GM21381 (cell line): ENCODE data around the gene PDP2.

Experiments used
- ATAC-seq: cut with Tn5 transposase; IDR thresholded peaks from one replicate; pipeline ENCODE4 v1.9.1; 2021; ENCODE audit warnings: mild to moderate bottlenecking, moderate library complexity; ENCODE audit not compliant: unreplicated experiment

Gene PDP2

GRCh38 chr16:66918355-66918754 is 38.0 kb downstream of the PDP2 start:
- ATAC-seq = no peak

DNA sequence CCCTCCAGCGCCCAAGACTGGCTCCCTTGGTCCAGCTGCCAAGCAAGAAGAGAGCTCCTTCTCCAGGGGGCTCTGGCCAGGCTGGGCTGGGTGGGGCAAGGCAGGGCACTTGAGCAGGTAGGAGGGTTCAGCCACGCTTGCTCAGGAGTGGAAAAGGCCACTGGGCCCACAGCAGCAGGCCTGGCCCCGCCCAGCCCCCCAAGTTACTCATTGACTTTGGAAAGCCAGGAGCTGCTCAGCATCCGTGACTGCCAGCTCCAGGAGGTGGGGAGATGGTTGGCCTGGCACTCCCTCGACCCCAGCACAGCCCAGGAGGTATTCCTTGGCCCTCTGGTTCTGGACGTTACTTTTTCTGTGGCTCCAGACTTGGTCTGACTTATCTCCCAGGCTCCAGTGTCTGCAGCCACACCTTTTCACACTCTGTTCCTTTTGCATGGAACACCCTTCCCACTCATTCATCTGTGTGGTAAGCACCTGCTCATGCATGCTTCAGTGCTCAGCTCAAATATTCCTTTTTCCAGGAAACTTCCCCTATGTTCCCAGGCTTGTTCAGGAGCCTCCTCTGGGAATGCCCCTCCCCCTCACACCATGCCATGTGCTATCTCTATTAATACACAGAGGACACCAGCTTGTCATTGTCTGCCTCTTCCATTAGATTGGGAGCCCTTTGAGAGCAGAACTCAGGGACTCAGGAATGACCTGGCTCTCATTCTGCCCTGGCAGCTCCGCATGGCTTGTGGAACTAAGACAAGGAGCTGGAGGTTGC is 38.7 kb downstream of the PDP2 start, which contains the start of gene CDH16:
CDH16 (minus strand) TSS at position 83 of the 766 bp plus-strand sequence. CDS start 820 bp downstream, outside the sequence.
- ATAC-seq = no peak

- ATAC-seq = no peak
Measured at GRCh38 chr16:66919569-66920298, 39.4 kb downstream of the PDP2 start.

DNA sequence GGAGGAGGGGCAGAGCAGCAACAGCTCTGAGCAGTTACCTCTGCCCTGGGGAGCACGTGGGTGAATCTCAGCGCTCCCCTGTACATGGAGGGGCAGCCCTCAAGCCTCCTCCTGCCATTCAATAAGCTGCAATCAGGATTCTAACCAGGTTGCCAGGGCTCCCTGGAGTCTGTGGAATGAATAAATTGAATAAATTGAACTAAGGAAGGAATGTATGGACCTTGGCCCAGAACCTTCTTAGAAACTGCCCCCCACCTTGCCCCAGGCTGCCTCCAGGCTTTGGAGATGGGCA is 39.9 kb downstream of the PDP2 start:
- ATAC-seq = no peak

DNA sequence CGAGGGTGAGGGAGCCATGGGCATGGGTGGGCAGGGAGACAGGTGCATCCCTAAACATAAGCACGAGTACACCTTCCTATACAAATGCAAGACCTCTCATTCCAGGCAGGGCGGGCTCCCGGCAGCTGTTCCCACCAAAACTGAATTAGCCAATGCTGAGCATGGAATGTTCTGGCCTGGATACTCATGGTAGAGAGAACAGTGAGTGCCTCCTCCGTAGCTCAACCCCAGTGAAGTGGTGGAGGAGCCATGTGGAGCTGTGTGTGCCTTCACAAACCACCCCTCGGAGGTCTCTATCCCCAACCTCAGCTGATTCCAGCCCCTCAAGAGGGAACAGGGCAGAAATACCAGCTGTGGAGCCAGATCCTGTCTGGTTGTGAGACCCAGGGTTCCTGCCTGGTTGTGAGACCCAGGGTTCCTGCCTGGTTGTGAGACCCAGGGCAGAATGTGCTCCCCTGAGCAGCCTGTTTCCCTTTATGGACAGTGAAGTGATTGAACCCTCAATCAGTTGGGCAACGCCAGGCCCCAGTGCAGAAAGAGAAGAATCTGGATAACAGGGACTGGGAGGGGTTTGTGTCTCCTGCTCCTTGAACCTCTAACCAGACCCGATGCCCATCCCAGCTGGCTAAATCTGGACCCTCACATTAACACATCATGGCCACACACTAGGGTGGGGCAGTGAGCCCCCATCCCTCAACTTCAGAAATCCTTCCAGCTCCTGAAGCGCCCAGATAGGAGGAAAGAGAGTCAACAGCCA is 40.8 kb downstream of the PDP2 start:
- ATAC-seq = no peak

GRCh38 chr16:66921729-66922450 is 41.6 kb downstream of the PDP2 start:
- ATAC-seq = no peak

DNA sequence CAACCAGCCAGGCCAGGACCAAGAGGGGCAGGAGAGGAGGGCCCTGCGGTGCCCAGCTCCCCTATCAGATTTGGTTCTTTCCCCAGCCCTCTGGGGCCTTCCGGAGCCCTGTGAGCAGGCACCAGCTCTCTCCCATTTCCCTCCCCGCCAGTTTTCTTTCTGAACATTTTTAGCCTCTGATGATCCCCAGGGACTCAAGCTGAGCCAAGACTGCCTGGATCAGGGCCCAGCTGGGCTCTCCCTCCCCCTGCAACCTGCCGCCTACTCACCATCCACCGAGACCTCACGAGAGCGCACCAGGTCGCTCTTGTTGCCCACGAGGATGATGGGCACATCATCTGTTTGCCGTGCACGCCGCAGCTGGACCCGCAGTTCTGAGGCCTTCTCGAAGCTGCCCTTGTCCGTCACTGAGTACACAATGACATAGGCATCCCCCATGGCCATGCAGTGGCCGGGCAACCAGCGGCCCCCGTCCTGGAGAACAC is 43.0 kb downstream of the PDP2 start:
- ATAC-seq = no peak

DNA sequence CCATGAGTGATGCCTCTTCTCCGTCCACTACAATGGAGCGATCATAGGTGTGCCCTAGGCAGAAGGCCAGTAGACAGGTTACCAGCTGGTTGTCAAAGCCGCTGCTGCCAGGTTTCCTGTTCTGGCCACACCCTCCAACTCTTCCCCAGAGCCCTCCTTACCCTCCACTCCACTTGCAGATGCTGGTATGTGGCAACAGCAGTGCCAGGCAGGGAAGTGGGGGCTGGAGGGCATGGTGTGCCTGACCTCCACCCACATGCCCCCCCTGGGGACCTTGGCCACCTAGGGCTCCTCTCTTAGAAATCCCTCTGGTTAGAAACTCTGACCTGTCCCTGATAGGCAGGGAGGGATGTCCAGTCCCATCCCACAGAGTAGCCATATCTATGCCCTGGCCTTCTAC is 43.6 kb downstream of the PDP2 start:
- no peak for ATAC-seq

DNA sequence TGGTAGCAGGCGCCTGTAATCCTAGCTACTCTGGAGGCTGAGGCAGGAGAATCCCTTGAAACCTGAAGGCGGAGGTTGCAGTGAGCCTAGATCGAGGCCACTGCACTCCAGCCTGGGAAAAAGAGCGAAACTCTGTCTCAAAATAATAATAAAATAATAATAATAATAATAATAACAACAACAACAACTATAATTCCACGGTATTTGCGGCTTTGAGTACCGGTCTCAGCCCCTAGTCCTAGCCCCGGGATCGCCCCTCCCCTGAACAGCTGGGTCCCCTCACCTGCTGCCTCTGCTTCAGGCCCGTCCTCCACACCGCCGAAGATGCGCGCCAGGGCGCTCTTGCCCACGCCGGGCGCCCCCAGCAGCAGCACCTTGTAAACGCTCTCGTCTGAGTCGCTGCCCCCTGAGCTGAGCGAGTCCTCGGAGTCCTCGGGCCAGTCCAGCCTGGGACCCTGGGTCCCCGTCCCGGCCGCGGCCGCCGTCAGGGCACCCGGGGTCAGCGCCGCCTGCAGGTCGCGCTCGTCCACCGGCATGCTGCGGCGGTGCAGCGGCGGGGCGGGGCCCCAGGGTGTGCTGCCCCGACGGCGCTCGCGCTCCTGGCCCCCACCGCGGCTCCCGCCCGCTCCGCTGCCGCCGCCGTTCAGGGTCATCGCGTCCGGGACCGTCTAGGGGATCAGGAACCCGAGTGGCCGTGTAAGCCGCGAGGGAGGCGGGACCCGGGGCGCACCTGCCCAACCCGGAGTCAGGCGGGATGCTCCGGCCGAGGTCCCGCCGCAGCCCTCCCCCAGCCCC is 44.4 kb downstream of the PDP2 start:
- no peak for ATAC-seq

DNA sequence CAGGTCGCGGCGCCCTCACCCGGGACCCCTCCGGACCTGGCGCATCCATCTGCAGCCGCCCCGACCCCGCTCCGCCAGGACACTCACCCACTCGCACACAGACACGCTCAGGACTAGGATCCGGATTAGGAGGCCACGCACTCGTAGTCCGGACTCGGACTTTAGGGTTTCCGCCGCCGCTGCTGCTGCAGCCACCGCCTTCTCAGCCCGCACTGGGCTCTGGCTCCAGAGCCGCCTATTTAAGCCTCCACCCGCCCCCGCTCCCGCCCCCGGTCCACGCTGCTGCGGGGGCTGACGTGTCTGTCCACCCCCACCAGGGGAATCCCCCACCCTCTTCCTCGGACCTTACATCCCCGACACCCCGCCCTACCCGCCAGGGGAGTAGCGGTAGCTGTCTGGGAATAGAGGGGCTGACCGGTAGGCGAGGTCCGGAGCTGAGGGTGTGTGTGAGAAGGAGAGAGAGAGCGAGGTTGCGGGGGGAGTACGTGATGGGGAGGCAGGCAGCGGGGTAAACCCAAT is 45.1 kb downstream of the PDP2 start, which contains the start of gene RRAD:
RRAD (minus strand) TSS at position 214 of the 519 bp plus-strand sequence. CDS start 356 bp downstream, outside the sequence.
- no peak for ATAC-seq

DNA sequence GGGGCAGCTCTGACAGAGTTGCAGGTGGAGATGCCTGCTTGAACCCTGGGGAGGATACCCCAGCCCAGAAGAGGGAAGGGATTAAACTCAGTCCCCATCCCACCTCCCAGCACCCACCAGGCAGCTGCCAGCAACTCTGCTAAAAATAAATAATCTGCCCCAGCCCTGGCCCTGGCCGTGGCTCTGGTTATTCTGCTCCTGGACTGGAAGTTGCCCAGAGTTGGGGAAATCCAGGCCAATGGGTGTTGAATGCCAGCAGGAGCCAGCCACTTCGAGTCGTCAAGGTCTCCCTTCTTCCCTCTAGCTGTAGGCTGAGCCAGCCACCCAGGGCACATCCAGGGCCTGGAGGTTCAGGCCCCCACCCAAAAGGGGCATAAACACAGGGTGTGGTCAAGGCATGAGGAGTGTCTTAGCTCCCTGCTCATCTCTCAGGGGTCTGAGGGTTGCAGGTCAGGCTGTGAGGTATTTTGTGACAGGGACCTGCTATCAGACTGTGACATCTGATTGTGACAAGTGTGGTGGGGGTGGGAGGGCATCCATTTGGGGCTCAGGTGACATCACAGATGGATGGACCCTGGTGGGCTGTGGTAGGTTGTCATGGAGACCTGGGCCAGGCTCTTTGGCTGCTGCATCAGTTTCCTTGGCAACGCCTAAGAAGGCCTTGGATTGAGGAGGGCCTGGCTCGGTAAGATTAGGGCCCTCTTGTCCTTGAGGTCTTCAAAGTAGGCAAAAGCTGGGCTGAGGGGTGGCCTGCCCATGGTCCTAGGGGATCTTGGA is 46.0 kb downstream of the PDP2 start:
- no peak for ATAC-seq

DNA sequence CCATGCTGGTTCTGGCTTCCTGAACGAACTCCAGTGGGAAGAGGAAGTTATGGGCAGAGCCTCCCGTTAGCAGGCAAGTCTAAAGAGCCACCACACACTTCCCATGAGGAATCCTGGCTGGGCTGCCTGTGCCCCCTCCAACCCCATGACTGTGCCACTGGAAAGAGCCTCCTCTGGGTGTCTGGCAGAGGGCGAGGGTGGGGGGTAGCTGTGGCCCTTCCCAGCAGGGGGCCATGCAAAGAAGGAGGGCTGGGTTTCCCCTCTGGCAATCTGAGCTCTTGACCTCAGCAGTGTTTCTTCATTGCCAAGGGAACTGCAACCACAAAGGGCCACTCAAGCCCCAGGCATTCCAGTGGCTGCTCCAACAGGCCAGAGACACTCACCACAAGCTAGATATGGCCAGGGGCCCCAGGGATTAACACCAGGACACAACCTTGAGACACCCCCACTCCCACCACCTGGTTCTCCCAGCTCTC is 46.7 kb downstream of the PDP2 start:
- ATAC-seq = no peak

- ATAC-seq = no peak
Measured at GRCh38 chr16:66927918-66928649, 47.8 kb downstream of the PDP2 start.

GRCh38 chr16:66928702-66929388 is 48.5 kb downstream of the PDP2 start:
- ATAC-seq = no peak

DNA sequence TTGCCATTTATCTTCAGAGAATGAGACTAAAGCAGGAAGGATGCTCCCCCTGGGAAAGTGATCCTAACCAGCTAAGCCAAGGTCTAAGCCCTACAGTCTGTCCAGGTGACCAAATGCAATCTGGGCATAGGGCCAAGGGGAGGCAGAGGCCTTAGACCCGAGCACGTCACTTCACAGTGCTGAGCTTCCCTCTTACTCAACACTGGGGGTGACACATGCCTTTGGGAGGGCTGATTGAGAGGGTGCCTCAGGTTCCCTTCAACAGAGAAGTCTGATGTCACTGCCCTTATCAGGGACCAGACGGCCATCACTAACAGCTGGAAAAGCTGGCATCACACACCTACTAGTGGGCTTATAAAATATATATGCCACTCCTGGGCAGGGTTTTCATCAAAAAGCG is 49.9 kb downstream of the PDP2 start:
- ATAC-seq = no peak

GRCh38 chr16:66931665-66932064 is 51.4 kb downstream of the PDP2 start:
- no peak for ATAC-seq

GRCh38 chr16:66932076-66932475 is 51.8 kb downstream of the PDP2 start:
- no peak for ATAC-seq

DNA sequence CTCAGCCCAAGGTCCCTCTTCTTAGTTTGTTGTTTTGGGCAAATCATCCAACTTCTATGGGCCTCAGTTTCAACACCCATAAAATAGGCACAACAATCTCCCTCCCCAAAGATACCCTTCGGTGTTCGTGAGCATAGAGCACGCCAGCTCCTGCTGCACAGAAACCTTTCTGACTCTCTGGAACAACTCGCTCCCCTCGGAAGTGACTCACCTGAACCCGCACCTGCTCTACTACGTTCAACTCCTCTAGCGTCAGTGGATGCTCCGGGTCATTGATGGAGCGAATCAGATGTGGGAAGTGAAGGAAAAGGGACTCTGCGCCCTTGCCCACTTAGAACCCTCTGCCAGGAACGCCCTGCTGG is 53.4 kb downstream of the PDP2 start:
- ATAC-seq = no peak
